Forelimb muscle (tissue), 1 donor: Measurements from ENCODE around the gene TMED4. TPM values are rescaled to one million over a fixed set of nuclear protein-coding genes. Genes with fewer than 3 reads are reported as not detected.
"Not testable (repeated sequence)": the region's sequence is repeated elsewhere in the genome, so short reads cannot be mapped to it uniquely, and the experiment has no call there.

Experiments used
- DNase-seq: peaks from one replicate; pipeline ENCODE4 v3.0.0-alpha.2; 2013; ENCODE audit warnings: low read depth
- polyA plus RNA-seq: library from polyadenylated mRNA; unstranded; fragments of 120-200 nt; gene quantifications from one replicate; pipeline ENCODE4 v1.2.1, GENCODE V29; 2013; ENCODE audit not compliant: insufficient read length

TMED4 gene
- polyA plus RNA-seq, 1 donor, result 94.3 TPM

DNA sequence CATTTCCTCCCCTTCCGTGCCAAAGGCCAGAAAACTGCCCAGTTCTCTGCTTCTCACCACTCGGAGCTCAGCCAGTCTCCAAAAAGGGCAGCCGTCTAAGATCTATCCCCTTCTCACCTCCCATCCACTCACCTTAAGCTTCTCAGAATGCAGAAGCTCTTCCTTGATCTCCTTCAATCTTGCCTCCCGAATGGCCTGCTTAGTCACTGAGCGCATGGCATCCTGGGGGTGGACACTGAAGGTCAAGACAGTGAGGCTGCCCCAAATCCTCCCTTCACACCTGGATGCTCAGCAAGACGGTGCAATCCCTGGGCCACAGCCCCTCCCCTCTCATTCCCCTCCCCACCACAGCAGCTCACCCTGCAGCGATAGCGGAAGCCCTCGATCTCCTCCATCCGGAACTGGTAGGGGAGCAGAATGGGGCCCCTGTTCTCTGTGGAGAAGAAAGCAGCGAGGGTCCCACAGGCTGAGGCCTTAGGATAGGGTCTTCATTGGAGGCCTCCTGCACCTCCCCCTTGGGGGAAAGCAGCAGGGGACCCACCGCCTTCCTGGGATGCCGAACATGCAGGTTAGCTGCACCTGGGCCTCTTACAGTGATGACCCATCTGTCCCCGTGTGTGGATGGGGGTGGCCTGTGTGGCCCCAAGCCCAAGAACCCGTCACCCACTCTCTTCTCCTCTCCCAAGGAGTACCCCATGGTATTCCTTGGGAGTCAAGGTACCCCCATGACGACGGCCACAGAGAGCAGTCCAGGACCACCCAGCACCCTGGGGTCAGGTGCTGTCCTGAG is 13.1 kb downstream of the TMED4 start:
- DNase-seq, result no peak

- no peak for DNase-seq
These were observed 14.1 kb downstream of the TMED4 start for GRCh38 chr7:44567884-44568283.

- DNase-seq, result no peak
These were observed 15.4 kb downstream of the TMED4 start for GRCh38 chr7:44566680-44567079.

GRCh38 chr7:44565795-44566559 is 16.1 kb downstream of the TMED4 start:
- DNase-seq, result no peak

DNA sequence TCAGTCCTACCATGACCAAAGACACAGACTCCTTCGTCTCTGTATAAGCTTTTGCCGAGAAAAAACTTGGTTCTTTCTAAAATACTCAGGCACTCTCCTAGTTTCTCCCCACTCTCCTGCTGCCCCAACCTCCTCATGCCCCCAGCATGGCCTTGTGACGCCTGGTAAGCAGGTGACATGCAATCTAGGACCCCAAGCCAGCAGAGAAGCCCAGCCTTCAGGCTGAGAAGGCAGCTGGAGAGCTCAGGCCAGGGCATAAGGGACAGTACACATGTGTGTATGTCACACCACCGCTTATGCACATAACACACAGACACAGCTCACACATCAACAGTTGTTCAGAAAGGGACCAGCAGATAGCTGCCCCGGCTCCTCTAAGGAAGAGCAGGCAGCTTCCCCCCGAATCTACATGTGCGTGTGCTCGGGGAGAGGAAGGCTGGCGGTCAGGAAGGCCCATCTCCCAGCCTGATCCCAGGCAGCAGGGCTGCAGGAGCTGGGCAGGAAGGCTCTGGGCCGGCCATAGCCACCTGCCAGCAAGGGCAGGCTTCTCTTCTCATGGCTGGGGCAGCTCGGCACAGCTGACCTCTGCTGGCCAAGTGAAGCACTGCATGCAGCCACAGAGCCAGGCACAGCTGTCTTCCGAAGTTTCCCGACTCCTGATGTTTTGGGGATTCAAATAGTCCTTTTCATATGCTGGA is 16.8 kb downstream of the TMED4 start:
- DNase-seq, result no peak

DNA sequence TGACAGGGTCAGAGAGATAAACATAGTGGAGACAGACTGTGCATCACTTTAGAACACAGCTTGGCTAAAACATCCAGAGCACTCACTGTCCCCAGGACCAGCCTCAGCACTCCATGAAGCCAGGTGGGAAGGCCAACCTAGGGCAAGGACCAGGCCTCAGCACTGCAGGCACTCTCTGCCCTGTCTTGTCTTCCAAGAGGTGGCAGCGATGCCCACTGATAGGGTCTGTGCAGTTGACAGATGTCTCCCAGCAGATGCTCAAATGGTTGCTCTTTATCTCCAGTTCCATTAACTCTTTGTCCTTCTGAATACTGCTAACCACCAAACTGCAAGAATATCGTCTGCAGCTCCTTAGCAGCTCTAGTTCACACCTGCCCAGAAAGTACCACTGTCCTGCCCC is 17.4 kb downstream of the TMED4 start:
- DNase-seq, result no peak

GRCh38 chr7:44563171-44563679 is 18.8 kb downstream of the TMED4 start:
- no peak for DNase-seq

DNA sequence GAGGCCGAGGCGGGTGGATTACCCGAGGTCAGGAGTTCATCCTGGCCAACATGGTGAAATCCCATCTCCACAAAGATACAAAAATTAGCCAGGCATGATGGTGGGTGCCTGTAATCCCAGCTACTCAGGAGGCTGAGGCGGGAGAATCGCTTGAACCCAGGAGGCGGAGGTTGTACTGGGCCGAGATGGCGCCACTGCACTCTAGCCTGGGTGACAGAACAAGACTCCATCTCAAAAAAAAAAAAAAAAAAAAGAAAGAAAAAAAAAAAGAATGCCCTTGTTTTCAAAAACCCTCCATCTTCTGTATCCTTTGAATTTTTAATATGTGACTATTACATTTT is 19.4 kb downstream of the TMED4 start:
- DNase-seq, result not testable (repeated sequence)

DNA sequence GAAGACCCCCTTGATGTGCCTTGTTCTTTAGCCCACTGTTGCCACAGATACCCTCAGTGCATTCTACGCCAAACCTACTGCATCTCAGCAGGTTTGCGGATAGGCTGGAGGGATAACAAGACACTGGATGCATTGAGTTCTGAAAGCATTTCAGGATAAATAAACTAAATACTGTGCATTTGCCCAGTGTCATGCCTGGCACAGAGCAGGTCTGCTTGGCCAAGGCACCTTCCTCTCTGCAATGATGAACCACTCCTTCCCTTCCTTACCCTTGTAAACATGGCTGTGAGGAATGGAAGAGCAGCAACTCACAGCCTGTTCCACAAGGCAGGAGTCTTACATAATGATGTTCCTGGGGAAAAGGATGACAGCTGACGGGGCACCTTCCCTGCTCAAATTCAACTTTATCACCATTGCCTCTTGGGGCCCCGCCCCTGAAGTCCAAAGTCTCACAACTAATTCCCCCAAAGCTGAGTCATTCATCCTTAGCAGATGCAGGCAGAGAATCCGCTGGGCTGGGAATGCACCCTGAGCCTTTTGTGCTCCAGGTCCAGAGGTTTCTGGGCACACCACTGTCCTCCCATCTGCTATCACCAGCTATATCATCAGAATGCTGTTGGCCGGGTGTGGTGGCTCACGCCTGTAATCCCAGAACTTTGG is 19.9 kb downstream of the TMED4 start:
- no peak for DNase-seq

- no peak for DNase-seq
These were observed 20.6 kb downstream of the TMED4 start for GRCh38 chr7:44561481-44561880.

DNA sequence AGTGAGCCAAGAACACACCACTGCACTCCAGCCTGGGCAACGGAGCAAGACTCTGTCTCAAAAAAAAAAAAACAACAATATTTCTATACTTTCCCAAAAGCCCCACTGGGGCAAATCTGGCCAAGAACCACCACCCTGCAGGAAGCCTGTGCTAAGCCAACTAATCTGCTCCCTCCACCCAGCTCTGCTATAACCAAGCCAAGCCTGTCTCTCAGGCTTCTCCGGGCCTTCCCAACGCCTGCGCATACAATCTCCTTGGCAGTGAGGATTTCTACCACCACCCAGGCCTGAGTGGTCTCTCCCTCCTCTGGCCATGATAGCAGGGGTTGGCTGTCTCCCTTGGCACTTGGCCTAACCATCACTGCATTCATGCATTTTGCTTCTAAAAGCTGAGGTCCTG is 22.5 kb downstream of the TMED4 start:
- DNase-seq, result no peak

DNA sequence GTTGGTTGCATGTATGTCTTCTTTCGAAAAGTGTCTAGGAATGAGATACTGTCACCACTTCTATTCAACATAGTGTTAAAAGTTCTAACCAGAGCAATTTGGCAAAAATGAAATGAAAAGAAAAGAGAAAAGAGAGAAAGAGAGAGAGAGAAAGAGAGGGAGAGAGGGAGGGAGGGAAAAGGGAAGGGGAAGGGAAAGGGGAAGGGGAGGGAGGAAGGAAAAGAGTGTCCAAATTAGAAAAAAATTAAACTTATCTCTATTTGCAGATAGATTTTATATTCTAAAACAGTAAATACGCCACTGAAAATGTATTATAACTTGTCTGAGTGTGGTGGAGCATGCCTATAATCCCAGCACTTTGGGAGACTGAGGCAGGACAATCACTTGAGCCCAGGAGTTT is 24.5 kb downstream of the TMED4 start:
- no peak for DNase-seq

DNA sequence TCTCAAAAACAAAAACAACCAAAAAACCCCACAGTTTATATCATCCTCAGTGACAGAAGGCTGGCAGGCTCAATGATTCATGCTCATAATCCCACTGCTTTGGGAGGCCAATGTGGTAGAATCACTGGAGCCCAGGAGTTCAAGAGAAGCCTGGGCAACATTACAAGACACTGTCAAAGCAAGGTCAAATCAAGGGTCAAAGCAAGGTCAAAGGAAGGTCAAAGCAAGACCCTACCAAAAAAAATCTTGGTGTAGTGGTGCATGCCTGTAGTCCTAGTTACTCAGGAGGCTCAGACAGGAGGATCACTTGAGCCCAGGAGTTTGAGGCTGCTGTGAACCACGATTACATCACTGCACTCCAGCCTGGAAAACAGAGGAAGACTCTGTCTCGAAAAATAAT is 26.7 kb downstream of the TMED4 start:
- DNase-seq, result no peak

DNA sequence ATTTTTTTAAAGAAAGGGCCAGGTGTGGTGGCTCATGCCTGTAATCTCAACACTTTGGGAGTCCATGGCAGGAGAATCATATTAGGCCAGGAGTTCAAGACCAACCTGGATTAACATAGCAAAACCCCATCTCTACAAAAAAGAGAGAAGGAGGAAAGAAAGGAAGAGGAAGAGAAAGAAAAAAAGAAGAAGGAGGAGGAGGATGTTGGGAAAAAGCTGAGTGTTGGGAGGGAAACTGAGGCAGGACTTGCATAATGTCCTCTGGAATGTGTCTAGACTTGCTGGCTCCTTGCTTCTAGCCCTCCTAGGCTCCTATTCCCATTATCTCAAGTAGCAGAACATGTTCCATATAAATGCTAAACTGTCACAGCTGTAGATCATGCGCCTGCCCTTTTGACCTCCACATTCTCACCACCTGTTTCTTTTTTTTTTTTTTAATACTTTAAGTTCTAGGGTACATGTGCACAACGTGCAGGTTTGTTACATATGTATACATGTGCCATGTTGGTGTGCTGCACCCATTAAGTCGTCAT is 29.5 kb downstream of the TMED4 start:
- DNase-seq, result not testable (repeated sequence)

DNA sequence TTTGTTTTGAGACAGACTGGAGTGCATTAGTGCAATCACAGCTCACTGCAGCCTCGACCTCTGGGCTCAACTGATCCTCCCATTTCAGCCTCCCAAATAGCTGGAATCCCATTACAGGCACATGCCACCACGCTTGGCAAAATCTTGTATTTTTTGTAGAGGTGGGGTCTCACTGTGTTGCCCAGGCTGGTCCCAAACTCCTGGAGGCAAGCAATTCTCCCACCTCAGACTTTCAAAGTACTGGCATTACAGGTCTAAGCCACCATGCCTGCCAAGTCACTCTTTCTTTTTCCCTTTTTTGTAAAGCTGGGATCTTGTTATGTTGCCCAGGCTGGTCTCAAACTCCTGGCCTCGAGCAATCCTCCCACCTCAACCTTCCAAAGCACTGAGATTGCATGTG is 32.6 kb downstream of the TMED4 start:
- DNase-seq, result no peak

DNA sequence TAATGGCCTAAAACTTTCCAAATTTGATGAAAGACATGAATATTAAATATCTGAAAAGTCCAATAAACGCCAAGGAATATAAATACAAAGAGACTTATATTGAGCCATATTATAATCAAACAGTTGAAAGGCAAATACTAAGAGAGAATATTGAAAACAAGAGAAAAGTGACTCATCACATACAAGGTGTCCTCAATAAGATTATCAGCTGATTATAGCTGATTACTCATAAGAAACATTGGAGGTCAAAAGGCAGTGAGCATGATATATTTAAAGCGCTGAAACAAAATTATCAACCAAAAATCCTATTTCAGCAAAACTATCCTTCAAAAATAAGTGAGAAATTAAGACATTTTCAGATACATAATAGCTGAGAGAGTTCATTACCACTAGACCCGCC is 33.1 kb downstream of the TMED4 start:
- no peak for DNase-seq

GRCh38 chr7:44547536-44548231 is 34.3 kb downstream of the TMED4 start:
- no peak for DNase-seq

DNA sequence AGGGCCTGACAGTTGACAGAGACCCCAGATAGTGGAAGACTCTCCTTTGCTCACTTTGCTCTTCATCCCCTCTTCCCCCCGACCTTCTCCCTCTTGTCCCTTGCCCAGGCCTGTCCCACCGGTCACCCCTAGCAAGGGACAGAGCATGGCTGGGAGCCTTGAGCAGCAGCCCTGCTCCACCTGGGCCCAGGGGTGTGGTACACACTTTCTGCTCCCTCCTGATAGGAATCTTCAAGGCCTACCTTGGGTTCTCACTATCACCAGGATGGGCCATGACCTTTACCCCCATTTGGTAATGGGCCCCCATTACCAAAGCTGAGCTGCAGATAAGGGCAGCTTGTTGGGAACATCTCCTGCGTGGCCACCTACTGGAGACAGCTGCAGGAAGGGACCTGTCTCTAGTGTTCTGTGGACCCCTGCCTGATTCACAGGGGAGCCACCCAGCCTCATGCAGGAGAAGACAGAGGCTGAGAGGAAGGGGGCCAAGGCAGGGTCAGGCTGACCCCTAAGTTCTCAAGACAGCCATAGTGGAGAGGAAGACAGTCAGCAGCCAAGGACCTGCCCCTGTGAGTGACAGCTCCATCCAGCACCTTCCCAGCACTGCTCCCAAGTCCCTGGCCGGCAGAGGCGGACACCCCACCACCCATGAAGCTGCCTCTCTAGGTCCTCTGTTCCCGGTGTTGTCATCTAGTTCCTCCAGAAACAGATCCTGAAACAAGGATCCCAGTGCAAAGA is 40.0 kb downstream of the TMED4 start:
- no peak for DNase-seq

- DNase-seq, result no peak
These were observed 40.8 kb downstream of the TMED4 start, which contains the start of gene NPC1L1 for GRCh38 chr7:44541028-44541869. Gene NPC1L1, minus strand, starts transcription at chr7:44541330. Its CDS starts 71 bp downstream, at chr7:44541259.
